ENCODE results near the gene MLLT6. TPM values are rescaled to one million over a fixed set of nuclear protein-coding genes. Genes with fewer than 3 reads are reported as not detected.

Gene MLLT6
- total RNA-seq, 1 donor from 2014 or later, result 175 TPM

- no peak for DNase-seq (ENCODE audit: low spot score)
Measured at GRCh38 chr17:38741921-38742410, 36.9 kb downstream of the MLLT6 start.

- peak; percentile 69 for DNase-seq (ENCODE audit: low spot score)
Measured at GRCh38 chr17:38742411-38743308, 37.6 kb downstream of the MLLT6 start.

- no peak for DNase-seq (ENCODE audit: low spot score)
Measured at GRCh38 chr17:38743556-38744171, 38.6 kb downstream of the MLLT6 start.

DNA sequence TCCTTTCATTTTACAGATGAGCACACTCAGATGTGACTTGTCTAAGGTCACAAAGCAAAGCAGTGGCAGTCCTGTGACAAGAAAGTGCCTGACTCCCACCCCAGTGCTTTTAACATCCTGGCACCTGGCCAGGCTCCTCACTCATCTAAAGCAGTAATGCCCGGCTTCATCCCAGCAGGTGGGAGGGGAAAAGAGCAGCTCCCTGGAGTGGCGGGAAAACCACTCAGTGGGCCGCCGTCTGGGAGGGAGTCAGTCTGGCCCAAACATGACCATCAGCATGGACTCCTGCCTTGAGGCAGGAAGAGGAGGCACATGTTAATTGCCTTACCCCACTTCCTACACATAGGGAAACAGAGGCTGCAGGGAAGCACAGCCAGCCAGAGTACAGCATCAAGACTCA is 40.5 kb downstream of the MLLT6 start:
- no peak for DNase-seq (ENCODE audit: low spot score)

DNA sequence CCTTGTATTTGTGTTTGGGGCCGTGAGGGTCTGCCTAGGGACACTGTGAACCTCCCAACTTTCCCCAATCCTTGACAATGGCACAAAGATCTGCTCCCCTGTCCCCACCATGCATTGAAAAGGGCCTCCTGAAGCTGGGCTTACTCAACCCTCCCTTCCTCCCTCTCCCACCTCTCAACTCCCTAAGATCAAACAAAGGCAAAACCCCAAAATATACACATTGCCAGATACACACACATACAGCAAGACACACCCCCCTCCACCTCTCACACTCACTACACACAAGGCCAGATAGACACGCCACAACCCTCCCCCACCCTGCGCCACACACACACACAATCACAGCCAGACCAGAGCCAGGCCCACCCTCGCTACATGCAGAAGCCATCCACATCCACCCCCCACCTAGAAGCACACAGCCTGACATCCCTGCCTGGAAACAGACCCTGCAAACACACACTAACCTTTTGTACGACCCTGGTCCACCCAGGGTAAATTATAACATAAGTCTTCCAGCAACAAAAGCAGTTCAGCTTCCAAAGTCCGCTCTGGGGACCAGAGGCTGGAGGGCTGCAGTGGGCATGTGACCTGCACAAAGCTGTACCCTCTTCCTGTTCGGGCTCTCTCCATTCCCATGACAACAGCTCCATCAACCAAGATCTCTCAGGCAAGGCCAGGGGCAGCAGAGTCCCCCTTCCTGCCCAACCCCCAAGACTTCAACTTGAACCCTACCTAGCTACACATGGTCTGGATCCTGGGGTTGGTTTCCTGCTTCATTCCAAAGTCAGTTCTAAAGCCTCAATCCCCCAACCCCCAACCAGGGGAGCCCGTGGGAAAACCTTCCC is 41.2 kb downstream of the MLLT6 start:
- no peak for DNase-seq (ENCODE audit: low spot score)

- DNase-seq (ENCODE audit: low spot score), result no peak
Measured at GRCh38 chr17:38746849-38747462, 41.9 kb downstream of the MLLT6 start.

GRCh38 chr17:38747463-38748148 is 42.5 kb downstream of the MLLT6 start:
- DNase-seq (ENCODE audit: low spot score), result no peak

DNA sequence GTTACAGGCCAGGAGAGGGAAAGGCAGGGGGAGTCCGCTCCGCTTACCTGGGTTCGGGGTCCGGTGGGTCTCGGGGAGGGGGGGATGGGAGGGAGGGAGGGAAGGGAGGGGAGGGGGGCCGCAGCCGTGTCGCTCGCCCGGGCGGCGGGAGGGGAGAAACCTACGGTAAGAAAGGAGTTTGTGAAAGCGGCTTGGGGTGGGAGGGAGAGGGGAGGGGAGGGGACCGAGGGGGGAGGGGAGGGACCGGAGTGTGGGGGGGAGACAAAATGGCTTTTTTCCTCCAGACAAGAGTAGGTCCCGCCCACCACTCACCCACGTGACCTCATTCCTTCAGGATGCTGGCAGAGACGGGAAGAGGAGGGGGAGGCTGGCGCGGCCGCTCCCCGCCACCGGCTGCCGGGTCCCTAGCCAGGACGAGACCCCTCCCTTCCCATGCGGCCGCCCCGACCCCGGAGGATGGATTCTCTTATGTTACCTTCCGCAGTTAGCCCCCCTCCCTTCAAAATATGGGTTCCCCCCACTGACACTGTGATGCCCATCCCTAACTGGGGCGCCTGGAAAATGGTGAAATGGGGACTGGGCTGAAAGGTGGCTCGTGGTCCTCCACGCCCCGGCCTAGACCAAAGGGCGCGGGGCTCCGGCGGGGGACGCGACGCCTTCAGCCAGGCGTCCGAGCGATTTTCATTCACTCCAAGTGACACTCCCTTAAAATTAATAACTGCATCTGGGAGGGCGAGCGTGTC is 43.2 kb downstream of the MLLT6 start, which contains the start of gene PCGF2:
Gene PCGF2, minus strand, starts transcription at position 188 of the 743 bp plus-strand sequence. CDS start 7,934 bp downstream, outside the sequence.
- peak; percentile 91 for DNase-seq (ENCODE audit: low spot score)

GRCh38 chr17:38748892-38749222 is 43.8 kb downstream of the MLLT6 start:
- no peak for DNase-seq (ENCODE audit: low spot score)

- DNase-seq (ENCODE audit: low spot score), result peak; percentile 82
Measured at GRCh38 chr17:38749223-38750043, 44.4 kb downstream of the MLLT6 start.

- no peak for DNase-seq (ENCODE audit: low spot score)
Measured at GRCh38 chr17:38750044-38750311, 44.9 kb downstream of the MLLT6 start.

DNA sequence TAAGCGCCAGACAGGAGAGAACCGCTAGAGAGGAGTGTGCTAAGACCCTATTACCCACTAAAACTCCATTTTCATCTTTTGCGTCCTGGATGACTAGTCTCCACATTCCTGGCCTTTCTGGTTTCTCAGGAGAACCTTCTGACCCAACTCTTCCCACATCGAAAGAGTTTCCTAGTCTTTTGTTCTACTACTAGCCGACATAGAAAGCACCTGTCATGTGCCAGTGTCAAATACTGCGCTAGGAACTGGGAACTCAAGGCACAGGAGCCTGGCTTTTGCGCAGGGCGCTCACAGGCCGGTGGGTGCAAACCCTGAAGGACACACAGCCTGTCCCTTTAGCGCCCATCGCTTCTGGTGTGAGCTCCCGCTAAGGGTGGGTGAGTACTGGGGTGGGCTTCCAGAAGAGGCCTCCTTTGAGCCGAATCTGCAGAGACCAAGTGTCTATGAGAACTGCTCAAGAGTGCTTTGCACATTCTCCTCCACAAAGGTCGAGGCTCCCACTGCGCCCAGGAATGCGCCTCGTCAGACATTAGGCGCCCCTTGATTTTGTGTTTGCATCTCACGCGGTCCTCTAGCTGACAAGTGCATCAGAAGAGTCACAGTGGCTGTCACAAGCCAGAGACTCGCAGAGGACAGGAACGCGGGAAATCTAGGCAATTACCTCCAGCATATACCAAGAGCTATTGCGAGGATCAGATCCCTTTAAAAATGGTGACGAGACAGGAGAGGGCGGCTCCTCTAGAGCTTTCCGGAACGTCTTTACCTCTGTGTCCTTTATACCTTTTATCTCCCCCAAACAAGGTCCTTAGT is 45.4 kb downstream of the MLLT6 start:
- no peak for DNase-seq (ENCODE audit: low spot score)

DNA sequence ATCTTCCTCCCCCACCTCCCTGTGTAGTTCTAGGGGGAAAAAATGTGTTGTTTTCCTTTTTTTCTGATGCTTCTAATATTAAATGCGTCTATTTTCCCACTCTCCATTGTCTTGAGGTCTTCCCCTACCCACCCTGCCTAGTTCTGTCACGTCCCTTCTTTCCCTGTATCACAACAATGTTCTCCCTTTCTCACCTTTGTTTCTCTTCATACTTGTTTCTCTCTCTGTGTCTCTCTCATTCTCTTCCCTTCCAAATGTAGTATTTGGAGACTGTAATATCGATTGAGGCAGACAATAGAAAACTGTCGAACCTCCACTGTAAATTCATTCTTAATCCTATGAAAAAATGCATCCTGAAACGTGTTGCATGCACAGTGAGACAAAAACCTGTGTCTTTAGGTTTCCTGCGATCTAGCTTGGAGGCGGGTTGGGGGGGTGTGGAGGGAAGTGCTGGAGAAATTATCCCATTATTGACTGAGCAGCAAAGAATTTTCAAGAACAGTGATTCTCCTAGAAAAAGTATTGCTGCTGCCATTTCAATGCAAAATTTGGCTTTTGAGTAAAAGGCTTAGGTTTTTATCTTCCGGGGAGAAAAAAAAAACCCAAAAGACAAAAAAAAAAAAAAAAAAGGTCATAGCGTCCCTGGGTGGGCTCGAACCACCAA is 46.2 kb downstream of the MLLT6 start:
- DNase-seq (ENCODE audit: low spot score), result no peak

GRCh38 chr17:38751808-38752307 is 46.8 kb downstream of the MLLT6 start:
- peak; percentile 87 for DNase-seq (ENCODE audit: low spot score)

DNA sequence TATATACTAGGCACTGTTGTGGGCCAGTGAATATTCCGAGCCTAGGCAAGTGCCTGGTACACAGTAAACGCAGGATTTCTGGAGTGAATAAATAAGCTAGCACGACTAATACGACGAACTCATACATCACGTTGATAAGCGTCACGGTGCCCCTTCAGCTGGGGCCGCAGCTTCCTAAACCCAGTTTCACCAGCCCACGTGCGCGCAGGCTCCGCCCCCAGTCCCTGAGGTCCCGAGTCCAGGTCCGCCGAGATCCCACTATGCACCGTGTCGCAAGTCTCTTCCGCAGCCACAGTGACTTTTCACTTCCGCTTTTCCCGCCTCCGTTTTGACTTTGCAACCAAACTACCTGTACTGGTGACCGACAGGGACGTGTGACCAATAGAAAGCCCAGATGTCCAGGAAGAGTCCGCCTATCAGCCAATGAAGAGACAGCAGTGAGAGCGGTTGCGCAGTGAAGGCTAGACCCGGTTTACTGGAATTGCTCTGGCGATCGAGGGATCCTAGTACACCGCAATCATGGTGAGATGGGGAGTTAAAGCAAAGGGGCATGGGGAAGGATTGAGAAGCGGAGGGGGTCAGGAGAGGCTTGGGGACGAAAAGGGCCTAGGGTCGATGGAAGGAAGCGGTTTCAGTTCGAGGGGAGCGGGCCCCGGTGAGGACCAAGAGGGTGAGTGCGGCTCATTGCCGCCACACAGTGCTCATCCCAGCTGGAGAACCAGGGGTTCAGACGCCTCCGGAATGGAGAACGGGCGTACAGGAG is 47.4 kb downstream of the MLLT6 start, which contains the start of gene PSMB3:
Gene PSMB3, plus strand, starts transcription at position 434 of the 763 bp plus-strand sequence. Its CDS starts 86 bp downstream, at position 520.
- DNase-seq (ENCODE audit: low spot score), result peak; percentile 99

DNA sequence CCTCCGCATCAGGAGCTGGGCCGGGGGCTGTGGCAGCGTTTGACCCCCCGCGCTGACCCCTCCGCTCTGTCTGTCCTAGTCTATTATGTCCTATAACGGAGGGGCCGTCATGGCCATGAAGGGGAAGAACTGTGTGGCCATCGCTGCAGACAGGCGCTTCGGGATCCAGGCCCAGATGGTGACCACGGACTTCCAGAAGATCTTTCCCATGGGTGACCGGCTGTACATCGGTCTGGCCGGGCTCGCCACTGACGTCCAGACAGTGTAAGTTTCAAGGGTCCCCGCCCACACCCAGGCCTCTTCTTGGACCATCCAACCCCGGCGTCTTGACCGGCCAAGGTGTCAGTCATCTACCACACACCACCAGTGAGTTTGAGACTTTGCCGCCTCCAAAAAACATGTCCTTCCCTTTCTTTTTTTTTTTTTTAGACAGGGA is 48.0 kb downstream of the MLLT6 start:
- no peak for DNase-seq (ENCODE audit: low spot score)

DNA sequence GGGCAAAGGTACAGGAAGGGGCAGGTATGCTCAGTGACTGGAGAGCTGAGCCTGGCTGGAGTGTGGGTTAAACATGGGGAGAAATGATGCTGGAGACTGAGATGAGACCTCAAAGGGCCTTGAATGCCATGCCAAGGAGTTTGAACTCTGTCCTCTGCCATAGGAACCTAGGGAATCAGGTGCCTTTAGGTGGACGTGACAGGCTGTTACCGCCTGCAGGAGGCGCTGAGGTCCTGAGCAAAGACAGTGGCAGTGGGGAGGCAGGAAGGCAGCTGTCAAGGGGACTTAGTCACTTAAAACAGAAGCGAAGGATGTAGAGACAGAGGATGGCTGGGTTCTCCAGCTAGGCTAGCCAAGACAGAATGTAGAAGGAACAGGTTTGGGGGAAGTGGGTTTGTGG is 56.5 kb downstream of the MLLT6 start:
- no peak for DNase-seq (ENCODE audit: low spot score)
